GM21367 (cell line): ENCODE results near the gene ARHGAP32.
"Not testable (repeated sequence)": the region's sequence is repeated elsewhere in the genome, so short reads cannot be mapped to it uniquely, and the experiment has no call there.

Source experiments
- ATAC-seq: cut with Tn5 transposase; IDR thresholded peaks from one replicate; pipeline ENCODE4 v1.9.1; 2021; ENCODE audit not compliant: unreplicated experiment

The ARHGAP32 gene

DNA sequence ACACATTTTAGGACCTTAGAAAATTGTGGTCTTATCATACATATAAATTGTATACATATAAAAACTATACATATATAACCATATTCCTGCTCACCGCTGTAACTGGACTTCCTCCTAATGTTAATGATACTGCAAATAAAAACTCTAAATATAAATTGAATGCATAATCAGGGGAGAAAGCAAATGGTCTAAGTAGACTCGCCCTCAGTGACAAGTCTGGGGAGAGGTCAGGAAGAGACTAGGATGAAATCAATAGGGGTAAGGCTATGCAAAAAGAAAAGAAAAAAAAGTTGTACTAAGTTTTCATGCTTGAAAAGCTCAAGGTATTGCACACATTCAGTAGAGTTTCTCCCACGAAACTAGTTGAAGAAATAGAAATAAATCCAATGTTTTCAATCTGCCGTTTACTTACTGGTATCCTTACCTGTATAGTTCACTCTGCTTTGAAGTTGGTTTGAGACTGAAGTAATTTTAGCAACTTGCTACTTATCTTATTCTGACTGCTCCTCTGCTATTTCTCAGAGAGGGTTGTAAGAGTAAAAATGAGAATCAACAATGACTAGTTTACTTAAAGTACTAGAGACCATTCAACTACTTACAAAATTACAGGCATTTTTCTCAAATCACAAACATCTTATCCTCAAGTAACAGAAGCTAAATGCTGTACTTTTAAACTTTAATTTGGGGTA is 12.2 kb upstream of the ARHGAP32 start:
- ATAC-seq = no peak

- ATAC-seq = no peak
These were observed 10.5 kb upstream of the ARHGAP32 start for GRCh38 chr11:129202646-129203045.

- ATAC-seq = no peak
These were observed 3.6 kb upstream of the ARHGAP32 start for GRCh38 chr11:129195682-129196081.

GRCh38 chr11:129191649-129192048 is 476 bp downstream of the ARHGAP32 start:
- ATAC-seq = no peak

DNA sequence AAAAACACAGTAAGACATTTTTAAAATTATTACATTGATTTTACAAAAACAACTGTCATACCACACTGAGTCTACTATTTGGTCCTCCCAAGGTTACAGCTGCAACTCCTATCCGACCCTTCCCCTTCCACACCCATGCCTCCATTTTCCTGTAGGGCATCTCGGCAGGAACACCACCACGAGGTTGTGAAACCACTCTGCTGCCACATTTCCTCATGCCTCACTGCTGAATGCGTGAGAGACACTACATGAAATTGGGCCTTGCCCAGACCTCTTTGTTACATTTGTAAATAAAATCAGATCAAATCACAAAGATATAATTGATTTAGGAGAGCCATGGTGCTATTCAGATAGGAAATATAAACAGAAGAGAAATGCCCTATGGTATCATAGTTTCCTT is 2.0 kb downstream of the ARHGAP32 start:
- no peak for ATAC-seq

- ATAC-seq = no peak
These were observed 2.5 kb downstream of the ARHGAP32 start for GRCh38 chr11:129189646-129190045.

DNA sequence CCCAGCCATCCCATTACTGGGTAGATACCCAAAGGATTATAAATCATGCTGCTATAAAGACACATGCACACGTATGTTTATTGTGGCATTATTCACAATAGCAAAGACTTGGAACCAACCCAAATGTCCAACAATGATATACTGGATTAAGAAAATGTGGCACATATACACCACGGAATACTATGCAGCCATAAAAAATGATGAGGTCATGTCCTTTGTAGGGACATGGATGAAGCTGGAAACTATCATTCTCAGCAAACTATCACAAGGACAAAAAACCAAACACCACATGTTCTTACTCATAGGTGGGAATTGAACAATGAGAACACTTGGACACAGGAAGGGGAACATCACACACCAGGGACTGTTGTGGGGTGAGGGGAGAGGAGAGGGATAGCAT is 7.0 kb downstream of the ARHGAP32 start:
- ATAC-seq = not testable (repeated sequence)

GRCh38 chr11:129184581-129184980 is 7.5 kb downstream of the ARHGAP32 start:
- no peak for ATAC-seq

DNA sequence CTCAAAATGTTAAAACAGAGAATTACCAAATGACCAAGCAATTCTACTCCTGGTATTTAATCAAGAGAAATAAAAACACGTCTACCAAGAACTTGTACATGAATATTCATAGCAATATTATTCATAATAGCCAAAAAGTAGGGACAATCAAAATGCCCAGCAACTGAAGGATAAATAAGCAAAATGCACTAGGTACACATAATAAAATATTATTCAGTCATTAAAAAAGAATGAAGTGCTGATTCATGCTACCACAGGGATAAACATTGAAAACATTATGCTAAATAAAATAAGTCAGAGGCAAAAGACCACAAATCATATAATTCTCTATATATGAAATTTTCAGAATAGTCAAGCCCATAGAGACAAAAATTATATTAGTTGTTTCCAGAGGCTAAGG is 24.8 kb downstream of the ARHGAP32 start:
- ATAC-seq = no peak

GRCh38 chr11:129163714-129164164 is 28.4 kb downstream of the ARHGAP32 start:
- ATAC-seq = no peak

- not testable (repeated sequence) for ATAC-seq
These were observed 35.0 kb downstream of the ARHGAP32 start for GRCh38 chr11:129157080-129157479.

DNA sequence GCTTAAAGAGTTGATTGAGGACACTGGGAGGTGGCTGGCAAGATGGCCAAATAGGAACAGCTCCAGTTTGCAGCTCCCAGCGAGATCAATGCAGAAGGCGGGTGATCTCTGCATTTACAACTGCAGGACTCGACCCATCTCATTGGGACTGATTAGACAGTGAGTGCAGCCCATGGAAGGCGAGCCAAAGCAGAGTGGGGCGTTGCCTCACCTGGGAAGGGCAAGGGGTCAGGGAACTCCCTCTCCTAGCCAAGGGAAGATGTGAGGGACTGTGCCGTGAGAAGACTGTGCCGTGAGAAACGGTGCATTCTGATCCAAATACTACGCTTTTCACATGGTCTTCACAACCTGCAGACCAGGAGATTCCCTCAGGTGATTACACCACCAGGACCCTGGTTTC is 36.4 kb downstream of the ARHGAP32 start:
- ATAC-seq = no peak

DNA sequence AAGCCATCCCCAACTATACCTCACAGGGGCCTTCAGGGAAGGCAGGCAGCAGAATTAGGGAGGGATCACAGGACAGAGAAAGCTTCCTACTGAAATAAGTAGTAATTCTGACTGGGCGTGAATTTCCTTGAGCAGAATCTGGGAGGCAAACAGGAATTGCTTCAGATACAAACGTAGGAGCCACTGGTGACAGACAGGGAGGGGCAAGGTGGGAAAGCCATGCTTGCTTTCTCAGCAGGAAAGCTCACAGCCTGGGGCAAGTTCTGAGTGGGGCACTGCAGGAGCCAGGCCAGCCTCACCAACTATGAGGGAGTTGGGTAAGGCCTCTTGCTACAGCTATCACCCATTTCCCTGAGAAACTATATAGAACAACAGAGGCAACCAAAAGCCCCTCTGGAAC is 43.6 kb downstream of the ARHGAP32 start:
- no peak for ATAC-seq

- ATAC-seq = no peak
These were observed 45.9 kb downstream of the ARHGAP32 start for GRCh38 chr11:129146191-129146590.

DNA sequence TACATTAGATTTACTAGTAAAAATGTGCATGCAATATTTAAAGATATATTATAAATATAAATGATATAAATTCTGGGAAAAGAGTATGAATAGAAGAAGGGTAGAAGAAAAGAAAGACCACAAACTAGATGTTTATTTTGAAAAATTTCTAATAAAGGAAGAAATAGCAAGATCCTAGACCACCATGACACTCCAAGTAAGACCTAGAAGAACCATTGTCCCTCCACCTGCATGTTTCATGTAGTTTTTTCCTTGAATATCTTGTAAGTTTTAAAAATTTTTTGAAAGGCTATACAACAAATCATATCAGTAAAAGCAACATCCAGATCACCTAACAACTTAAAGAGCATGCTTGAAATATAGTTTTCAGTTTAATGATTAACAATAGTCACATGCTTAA is 46.8 kb downstream of the ARHGAP32 start:
- ATAC-seq = no peak

GRCh38 chr11:129144256-129144655 is 47.9 kb downstream of the ARHGAP32 start:
- no peak for ATAC-seq

GRCh38 chr11:129143335-129143734 is 48.8 kb downstream of the ARHGAP32 start:
- no peak for ATAC-seq

GRCh38 chr11:129141748-129142523 is 50.2 kb downstream of the ARHGAP32 start:
- no peak for ATAC-seq

DNA sequence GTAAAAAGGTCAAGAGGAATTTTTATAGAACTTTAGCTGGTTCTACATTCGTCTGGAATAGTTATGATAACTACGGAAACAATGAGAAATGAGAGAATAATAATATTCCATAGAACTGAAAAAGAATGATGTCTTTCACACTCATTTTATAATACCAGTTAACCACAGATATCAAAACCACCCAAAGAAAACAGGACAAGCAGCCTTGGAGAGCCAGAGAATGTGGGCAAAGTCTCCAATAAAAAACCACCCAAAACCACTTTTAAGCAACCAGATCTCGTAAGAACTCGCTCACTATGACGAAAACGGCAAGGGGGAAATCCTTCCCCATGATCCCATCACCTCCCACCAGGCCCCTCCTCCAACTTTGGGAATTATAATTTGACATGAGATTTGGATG is 60.8 kb downstream of the ARHGAP32 start:
- ATAC-seq = no peak

DNA sequence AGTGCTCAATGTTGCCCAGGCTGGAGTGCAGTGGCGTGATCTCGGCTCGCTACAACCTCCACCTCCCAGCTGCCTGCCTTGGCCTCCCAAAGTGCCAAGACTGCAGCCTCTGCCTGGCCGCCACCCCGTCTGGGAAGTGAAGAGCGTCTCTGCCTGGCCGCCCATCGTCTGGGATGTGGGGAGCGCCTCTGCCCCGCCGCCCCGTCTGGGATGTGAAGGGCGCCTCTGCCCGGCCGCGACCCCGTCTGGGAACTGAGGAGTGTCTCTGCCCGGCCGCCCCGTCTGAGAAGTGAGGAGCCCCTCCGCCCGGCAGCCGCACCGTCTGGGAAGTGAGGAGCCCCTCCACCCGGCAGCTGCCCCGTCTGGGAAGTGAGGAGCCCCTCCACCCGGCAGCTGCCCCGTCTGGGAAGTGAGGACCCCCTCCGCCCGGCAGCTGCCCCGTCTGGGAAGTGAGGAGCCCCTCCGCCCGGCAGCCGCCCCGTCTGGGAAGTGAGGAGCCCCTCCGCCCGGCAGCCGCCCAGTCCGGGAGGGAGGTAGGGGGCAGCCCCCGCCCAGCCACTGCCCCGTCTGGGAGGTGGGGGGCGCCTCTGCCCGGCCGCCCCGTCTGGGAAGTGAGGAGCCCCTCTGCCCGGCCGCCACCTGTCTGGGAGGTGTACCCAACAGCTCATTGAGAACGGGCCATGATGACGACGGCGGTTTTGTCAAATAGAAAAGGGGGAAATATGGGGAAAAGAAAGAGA is 63.1 kb downstream of the ARHGAP32 start:
- not testable (repeated sequence) for ATAC-seq

- ATAC-seq = no peak
These were observed 73.1 kb downstream of the ARHGAP32 start for GRCh38 chr11:129119036-129119435.
